ENCODE results near the gene RPL12.

Gene RPL12

GRCh38 chr9:127437497-127438264, 13.5 kb downstream of the RPL12 start:
- DNase-seq = no peak

GRCh38 chr9:127430415-127430814, 20.8 kb downstream of the RPL12 start:
- no peak for DNase-seq

DNA sequence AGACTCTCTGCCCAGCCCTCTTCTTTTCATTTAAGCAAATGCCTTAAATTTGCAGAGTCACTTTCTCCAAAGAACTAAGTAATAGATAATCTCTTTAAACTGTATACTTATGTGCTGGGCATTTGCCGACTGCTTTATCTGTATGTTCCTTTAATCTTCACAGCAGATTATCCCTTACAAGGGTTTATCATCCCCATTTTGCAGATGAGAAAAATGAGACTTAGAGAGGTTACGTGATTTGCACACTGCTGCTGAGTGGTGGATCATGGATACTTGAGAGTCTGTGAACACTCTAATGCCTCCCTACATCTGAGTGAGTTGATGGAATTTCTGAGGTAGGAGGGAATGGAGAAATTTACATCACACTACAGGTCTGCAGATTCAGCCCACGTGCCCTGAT, 22.9 kb downstream of the RPL12 start:
- no peak for DNase-seq

DNA sequence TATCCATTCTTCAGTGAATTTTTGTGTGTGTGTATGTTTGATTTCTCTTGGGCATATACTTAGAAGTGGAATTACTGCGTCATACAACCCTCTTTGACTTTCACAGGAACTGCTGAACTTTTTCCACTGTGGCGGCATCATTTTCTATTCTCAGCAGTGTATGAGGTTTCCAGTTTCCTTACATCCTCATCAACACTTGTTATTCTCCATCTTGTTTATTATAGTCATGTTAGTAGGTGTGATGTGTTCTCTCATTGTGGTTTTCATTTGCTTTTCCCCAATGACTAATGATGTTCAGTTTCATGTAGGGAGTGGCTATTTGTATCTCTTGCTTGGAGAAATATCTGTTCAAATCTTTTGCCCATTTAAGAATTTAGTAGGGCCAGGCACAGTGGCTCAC, 24.4 kb downstream of the RPL12 start:
- no peak for DNase-seq

GRCh38 chr9:127424676-127424999, 26.6 kb downstream of the RPL12 start:
- DNase-seq = no peak

GRCh38 chr9:127423934-127424675, 27.1 kb downstream of the RPL12 start, which contains the start of gene ZNF79:
Gene ZNF79, plus strand, starts transcription at chr9:127424382. Its CDS starts 406 bp downstream, at chr9:127424788.
- DNase-seq = peak; percentile 70 to 74

DNA sequence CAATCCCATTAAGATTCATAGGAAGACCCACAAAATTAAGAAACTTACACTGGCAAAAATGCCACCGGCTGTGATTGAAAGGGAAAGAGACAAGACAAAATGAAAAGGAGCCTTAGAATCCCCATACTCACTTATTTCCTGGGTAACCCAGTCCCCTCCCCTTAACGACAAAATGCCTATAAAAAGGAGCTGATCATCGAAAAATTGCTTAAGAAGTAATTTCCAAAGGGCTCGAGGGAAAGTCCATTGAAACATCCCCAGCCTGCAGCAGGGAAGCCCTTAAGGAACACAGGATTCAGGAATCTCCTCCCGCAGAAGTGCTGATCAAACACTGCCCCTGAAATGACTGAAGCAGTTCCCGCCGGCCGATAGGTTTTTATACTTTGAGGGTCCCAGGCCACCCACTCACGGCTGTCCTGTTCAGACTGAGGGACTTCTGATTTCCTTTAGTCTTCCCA, 27.7 kb downstream of the RPL12 start:
- DNase-seq = no peak

DNA sequence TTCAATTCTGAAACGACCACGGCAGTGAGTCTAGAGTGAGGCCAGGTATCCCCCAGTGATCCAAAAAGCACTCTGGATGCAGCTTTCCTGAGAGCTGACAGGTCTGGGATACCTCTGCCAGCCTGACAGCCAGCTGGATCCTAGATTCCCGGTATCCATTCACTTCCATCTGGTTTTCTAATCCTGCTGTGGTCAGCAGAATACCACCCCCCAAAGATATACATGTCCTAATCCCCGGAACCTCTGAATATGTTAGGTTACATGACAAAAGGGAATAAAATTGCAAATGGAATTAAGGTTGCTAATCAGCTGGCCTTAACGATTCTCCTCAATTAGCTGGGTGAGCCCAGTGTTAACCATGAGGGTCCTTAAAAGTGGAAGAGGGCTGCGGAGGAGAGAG, 28.4 kb downstream of the RPL12 start:
- no peak for DNase-seq

GRCh38 chr9:127422133-127422782, 28.9 kb downstream of the RPL12 start:
- no peak for DNase-seq

- no peak for DNase-seq
These were observed 30.1 kb downstream of the RPL12 start for GRCh38 chr9:127421057-127421456.

- DNase-seq = no peak
These were observed 31.9 kb downstream of the RPL12 start for GRCh38 chr9:127419348-127419747.

DNA sequence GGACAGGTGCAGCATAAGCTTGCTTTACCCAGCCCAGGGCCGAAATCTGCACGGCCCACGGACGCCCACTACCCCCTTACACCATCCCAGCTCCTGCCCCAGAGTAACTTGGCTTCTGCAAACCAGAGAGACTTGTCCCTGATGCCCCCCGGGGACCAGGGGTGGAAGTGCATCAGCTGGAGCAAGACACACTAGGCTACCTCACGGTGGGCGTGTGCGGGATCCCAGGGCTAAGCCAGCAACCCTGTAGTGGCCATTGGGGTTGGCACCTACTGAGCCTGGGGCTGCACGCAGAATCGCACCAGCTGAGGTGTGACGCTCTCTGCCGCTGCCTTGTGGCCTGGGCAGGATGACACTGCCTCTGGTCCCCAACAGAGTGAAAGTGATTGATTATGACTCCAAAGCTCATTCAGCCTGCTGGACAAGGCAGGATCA, 33.2 kb downstream of the RPL12 start:
- DNase-seq = no peak

DNA sequence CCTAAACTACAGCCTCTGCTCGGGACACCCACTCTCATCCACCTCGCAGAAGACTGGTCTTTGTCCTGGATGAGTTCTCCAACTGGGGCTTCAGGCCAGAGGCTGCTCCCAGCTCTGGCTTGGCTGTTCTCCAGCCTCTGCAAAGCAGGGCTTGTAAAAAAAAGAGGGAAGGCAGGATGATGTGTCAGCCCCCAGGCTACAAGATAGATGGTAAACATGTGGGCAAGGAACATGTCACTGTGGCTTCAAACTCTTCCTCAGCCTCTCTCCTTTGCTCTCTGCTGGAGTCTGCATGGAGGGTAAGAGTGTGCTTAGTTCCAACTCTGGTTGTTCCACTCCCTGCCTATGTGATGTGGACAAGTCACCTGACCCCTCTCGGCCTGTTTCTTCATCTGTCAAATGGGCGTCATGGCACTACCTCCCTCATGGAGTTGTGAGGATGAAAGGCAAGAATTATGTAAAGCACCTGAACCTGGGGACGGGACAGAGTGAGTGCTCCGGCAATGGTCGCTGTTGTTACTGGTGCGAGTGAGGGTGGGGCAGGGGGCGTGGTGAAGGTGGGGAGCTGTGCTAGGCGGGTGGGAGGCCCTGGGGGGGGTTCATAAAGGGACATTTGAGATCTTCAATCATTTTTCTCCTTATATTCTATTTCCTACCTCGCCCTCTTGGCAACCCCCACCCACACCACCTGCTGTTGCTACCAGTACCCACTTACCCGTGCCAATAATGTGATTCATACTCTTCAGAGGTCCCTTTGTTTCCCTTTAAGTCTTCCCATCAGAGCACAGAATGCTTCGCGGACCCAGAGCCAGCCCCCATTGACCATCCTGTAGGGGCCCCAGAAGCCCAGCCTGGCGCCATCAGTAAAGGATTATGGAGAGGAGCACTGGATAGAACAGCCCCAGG, 33.8 kb downstream of the RPL12 start:
- no peak for DNase-seq

- no peak for DNase-seq
These were observed 35.5 kb downstream of the RPL12 start for GRCh38 chr9:127415657-127416056.

- no peak for DNase-seq
These were observed 36.1 kb downstream of the RPL12 start for GRCh38 chr9:127415141-127415540.

DNA sequence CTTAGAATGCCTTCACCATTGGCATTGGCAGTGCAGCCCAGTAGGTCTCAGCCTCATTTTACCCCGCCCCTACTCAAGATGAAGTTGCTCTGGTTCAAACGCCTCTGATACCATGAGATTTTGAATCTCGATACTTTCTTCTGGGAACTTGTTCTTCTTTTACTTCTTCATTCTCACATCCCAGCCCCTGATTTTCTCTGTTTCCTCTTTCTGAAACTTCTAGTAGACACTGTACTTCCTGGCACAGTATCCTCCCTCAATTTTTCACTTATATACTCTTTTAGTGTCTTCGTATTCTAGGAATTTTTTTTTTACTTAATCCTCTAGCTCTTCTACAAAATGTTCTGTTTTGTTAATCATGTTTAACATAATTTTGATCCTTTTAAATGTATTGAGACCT, 40.1 kb downstream of the RPL12 start:
- no peak for DNase-seq

- DNase-seq = no peak
These were observed 43.7 kb downstream of the RPL12 start for GRCh38 chr9:127407492-127407843.

DNA sequence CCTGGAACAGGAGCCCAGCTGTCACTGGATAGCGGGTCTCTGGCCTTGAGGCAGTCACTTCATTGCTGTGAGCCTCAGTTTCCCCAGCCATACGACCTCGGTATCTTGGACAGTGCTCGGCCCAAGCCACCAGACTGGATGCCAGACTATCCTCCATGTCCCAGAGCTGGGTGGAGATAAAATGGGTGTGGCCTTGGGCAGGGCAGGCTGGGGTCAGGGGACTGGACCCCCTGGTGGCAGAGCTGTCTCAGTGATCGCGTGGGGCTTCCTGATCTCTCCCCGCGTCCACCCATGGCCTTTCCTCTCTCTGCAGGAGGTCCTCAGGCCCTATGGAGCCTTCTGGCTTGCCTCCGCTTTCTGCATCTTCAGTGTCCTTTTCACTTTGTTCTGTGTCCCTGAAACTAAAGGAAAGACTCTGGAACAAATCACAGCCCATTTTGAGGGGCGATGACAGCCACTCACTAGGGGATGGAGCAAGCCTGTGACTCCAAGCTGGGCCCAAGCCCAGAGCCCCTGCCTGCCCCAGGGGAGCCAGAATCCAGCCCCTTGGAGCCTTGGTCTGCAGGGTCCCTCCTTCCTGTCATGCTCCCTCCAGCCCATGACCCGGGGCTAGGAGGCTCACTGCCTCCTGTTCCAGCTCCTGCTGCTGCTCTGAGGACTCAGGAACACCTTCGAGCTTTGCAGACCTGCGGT, 44.3 kb downstream of the RPL12 start:
- DNase-seq = no peak

- no peak for DNase-seq
These were observed 45.7 kb downstream of the RPL12 start for GRCh38 chr9:127405344-127406125.

- DNase-seq = no peak
These were observed 46.6 kb downstream of the RPL12 start for GRCh38 chr9:127404631-127405030.

- DNase-seq = no peak
These were observed 47.6 kb downstream of the RPL12 start for GRCh38 chr9:127403507-127404192.

Data from NCI-H187 (cell line).